Measurements from ENCODE around the gene TNFSF15. TPM values are rescaled to one million over a fixed set of nuclear protein-coding genes. Genes with fewer than 3 reads are reported as not detected.

The TNFSF15 gene
- polyA plus RNA-seq, 3 donors: 5.9 to 9.7 (median 8.0) TPM

DNA sequence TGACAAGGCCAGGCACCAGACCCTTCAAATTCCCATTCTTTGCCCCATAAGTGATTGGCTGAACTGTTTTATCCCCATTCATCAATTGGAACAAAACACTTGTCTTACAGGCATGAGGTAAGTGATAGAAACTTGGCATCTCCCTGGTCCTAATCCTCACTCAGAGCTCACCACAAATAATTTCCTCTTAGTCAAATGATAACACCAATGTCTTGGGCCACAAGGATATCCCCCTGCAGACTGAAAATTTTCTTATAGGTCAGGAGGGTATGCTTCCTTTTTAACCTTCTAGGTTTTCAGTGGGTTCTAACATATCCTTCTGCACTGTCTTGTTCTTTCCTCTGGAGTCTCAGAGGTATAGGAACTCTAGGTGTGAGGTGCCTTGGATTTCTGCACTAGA is 14.5 kb downstream of the TNFSF15 start:
- no peak for DNase-seq

DNA sequence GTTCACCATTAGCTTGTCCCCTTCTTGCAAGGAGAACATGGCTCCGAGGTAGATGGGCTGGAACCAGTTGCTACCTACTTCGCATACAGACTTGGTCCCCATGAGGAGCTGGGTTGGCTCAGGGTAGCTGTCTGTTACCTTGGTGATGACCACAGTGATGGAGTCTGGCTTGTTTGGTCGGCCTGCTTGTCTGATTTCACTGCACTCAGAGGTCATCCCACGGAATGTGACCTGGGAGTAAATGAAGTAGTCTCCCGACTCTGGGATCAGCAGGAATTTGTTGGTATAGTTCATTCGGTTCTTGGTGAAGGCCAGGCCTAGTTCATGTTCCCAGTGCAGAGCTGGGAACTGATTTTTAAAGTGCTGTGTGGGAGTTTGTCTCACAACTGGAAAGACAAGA is 15.3 kb downstream of the TNFSF15 start:
- DNase-seq: no peak

DNA sequence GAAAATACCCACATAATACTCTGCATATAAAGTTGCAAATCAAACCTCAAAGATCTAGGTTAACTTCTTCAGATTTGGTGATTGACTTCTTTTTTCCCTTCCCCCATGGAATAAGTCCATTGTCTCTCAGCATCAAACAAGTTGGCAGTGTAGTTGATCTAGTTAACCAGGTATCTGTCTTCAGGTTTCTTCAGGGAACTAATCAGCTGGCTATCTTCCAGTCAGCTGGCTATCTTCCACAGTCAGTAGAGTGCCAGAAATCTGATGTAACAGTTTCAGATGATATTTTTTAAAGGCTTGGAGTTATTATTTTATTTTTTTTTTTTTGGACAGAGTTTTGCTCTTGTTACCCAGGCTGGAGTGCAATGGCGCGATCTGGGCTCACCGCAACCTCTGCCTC is 16.8 kb downstream of the TNFSF15 start:
- DNase-seq: no peak

DNA sequence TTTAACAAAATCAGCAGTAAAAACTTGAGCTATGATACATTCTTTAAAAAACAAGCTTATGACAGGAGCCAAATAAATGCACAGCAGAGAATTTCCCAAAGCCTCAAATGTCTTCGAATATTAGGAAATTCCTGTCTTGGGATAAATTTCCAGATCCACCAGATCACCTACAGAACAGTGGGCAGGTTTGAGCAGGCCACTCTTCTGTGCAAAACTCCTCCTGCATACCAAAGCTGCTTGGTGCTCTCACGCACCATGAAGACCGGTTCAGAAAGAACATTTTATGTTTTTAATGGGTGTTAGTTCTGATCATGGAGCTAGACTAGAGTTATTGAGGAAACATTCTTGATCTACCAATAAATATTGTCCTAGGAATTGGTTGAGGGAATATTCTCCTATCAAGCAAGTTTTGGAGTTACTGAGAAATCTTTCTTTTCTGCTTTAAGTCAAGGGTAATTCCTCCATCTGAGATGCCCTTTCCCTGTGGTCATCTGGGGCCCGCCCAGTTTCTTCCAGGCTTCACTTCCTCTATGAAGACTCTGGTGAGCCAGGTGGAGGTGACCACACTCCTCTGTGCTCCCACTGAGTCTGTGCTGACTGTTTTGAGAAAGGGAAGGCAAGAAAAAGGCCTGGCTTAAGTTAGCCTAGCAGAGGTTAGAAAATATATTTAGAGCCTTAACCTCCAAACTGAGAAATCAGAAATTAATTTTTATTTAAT is 17.9 kb downstream of the TNFSF15 start:
- DNase-seq: no peak

DNA sequence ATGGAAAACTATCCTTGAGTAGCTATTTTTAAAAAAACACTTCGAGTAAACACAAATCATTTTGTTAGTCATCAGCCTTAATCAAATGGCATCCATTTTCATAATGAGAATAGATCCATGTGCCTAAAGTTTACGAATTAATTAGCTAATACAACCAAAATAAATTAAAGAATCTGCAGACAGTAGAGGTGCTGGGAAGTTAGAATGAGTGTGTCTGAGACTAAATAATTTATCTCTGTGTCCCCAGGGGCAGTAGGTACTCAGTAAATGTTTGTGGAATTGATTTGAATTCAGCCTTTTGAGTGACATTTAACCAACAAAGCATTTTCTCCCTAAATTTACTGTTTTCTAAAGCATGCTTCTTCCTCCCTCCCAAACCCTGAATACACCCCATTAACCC is 18.6 kb downstream of the TNFSF15 start:
- DNase-seq: no peak

DNA sequence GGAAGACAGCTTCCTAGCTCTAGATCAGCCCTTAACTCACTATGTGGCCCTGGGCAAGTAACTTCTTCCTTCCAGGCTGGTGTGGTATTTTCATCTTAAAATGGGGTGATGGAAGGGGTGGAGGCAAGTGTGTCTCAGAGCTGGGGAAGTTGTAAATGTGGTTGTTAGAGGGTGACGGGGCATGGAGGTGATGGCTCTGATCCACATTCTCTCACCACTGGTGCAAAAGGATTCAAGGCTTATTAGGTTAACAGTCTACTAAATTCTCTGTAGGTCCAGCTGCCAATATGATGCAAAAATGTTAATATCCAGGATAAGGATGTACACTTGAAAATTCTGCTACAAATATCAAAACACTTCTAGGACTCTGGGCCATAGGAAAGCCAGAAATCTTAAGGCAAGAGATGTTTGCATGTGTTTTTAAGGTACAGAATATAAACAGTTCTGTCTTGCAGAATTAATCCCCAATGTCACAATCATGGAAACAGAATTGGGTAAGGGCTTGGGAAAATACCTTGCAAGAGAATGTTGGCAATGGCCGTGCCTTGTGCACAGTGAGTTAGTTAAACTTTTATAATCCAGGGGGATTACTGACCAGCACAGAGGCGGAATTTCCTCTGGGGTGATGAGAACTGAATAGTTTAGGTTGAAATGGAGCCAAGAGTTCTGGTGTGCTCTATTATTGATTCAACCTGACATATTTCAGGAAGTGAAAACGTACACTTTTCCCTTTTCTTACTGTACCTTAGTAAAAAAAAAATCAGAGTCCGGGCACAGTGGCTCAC is 19.8 kb downstream of the TNFSF15 start:
- DNase-seq: no peak

DNA sequence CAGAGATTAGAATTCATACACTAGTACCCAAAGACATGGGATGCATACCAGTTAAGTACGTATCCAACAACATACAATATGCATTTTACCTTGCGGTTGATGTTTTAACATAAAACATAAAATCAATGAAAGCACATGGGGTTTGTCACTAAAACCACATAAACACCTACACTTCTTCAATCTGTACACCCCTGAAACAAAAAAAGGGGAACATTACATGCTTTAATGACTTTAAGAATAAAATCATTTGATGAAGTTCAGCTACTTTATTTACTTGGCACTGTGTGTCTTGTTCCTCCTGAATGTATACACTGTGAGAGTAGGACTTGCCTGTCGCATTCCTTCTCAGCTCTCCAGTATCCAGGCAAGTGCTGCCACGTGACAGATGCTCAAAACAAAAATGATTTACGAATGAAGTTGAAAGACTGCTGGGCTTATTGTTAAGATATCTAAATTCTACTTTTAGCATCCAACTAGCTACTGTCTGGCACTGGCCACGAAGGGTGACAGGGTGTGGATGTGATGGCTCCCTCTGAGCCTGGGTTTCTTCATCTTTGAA is 21.0 kb downstream of the TNFSF15 start:
- DNase-seq: no peak

DNA sequence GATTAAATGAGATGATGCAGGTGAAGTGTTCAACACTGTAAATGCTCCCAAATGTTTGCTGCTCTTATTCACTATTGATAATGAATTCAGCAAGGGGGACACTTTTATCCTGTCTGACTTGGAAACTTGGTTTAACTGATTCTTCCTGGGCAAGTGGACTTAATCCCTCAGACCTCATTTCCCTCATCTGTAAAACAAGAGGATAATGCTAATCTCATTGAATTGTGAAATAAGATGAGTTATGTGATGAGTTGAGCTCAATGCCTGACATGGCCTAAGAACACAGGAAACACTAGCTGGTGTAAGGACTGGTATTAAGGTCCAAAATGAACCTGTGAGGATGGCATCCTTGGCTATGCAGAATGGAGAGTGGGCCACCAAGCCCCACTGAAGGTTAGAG is 23.3 kb downstream of the TNFSF15 start:
- DNase-seq: no peak

DNA sequence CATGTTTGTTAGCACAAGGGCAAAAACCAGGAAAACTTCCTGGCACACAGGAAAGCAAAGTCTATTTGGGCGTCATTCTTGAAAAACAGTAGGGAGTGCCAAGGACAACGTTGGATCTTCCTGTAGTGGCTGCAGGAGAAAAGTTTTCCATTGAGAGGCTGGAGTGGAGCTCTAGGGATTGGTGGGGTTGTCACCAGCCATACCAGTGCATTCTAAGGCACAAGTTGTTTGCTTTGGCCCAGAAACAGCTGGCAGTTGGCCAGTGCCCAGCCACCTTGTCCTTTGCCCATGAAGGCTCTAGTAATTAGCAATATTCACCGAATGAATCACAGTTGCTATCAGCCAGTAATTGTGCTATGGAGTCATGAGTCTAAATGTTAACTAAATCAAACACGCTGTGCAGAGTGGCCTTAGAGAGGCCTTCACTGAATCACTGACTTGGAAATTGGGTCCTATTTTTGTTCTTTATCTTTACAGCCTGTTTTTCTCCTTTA is 26.4 kb downstream of the TNFSF15 start:
- DNase-seq: no peak

DNA sequence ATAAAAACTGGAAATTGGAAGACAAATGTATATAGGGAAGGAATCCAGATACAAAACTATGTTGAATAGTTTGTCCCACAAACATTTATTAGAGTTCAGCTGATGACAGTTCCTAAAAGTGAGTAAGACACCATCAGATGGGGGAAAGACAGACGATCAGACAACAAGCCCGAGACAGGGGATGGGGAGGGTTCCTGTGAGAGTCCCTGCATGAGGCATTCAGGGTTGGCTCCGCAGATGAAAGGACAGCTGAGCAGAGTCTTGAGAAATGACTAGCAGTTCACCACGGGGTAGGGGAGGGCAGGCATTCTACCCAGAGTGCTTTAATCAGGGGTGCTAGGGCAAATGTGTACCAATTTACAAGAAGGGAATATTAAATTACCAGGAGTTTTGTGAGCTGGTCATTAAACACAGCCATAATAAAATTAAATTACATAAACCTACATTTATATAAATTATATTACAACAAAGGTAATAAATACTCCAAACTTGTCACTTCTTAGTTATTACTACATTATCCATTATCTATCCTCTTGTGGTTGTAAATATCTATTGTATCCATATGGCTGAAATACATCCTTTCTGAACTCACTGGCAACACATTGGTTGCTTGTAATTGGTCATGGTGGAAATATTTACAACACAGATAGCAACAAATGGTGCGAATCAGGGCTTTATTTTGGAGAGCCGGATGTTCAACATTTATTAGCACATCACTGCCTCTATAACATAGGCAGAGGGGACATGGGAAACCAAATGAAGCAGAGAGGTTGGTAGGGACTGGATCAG is 27.8 kb downstream of the TNFSF15 start:
- no peak for DNase-seq

DNA sequence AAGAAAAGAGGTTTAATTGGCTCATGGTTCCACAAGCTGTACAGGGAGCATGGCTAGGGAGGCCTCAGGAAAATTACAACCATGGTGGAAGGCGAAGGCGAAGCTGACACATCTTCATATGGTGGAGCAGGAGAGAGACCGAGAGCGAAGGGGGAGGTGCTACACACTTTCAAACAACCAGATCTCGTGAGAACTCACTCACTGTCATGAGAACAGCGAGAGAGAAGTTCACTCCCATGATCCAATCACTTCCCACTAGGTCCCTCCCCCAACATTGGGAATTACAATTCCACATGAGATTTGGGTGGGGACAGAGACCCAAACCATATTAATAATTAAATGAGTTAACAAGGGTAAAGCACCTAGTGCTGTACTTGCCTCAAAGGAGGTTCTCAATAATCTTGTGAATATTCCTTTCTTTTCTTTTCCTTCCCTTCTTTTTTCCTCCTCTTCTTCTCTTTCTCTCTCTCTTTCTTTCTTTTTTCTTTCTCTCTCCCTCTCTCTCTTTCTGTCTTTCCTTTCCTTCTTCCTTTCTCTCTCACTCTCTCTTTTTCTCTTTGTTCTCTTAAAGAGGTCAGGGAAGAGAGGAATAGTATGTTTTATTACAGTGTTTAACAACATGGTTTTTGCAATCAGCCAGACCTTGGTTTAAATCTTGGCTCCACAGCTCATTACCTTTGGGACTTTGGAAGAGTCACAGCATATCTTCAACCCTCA is 29.0 kb downstream of the TNFSF15 start:
- DNase-seq: no peak

DNA sequence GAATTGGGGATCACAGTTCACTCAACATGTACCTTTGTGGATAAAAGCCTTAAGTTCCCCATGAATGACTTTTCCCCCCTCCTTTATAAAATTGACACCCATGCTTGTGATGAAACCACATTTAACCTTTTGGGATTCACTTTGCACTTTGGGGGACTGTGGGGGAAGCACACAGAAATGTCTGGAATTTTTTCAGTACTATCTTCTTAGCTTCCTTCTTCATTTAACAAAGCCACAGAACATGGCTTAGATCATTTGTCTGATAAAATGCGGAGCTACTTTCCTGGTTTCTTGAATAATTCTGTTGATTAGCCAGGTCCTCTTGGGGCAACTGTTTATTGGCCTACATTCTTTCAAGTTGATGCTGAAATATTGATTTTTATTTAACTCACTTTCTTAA is 29.9 kb downstream of the TNFSF15 start:
- no peak for DNase-seq

DNA sequence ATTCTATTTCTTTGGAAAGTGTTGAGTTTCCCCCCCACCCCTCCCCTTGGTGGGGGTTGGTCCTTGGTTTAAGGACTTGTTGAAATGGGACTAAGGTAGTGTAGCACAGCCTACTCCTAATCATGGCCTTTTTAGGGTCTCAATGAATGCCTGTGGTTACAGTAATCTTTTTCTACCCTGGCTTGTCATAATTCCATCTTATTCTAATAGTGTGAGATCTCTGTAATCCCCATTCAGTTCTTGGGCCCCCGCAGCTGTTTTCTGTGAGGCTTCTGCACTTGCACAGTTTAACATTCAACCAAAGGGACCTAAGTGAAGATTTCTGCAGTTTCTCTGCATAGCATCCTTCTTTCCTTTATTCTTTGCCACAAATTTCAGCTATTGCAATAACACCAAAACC is 30.7 kb downstream of the TNFSF15 start:
- DNase-seq: no peak

DNA sequence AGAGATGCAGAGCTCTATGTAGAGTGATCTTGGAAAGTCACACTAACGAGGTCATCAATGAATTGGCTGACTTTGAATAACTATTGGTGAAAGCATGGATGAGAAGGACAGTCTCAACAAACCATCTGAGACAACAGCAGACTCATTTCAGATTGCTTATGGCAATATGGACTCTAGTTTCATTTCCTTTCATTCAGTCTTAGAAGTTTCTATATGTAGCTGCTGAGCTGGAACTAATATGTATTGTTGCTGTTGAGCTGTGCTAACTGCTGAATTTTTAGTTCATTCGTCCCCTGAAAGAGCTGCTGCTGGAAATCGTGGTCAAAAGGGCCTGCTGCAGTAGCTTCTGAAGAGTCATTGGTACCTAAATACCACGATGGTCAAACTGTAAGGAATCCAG is 31.3 kb downstream of the TNFSF15 start:
- no peak for DNase-seq

DNA sequence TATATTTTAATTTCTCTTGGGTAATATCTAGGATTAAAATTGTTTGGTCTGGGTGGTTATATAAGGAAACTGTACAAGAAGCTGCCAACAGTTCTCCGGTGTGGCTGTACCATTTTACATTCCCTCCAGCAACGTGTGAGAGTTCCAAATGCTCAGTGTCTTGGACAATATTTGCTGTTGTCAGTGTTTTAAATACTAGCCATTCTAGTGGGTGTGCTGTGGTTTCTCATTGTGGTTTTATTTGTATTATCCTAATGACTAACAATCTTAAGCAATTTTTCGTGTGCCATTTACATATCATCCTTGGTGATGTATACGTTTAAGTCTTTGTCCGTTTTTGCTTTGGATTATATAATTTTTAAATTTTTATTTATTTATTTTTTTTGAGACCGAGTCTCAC is 34.0 kb downstream of the TNFSF15 start:
- DNase-seq: no peak

DNA sequence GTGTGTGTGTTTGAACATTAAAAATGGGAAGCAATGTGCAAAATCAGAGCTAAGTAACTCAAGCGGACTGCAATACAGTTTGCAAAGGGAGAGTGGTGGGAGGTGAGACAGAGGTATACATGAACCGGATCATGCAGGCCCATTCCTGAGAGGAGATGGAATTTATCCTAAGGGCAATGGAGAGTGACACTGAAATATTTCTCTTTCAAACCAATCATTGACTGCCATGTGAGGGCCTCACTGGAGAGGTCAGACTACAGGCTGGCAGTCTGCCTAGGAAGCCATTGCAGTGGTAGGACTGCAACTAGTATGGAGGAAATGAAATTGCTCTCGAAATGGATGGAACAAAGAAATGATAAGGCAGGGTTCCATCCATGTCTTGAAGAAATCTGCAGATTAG is 34.8 kb downstream of the TNFSF15 start:
- no peak for DNase-seq

DNA sequence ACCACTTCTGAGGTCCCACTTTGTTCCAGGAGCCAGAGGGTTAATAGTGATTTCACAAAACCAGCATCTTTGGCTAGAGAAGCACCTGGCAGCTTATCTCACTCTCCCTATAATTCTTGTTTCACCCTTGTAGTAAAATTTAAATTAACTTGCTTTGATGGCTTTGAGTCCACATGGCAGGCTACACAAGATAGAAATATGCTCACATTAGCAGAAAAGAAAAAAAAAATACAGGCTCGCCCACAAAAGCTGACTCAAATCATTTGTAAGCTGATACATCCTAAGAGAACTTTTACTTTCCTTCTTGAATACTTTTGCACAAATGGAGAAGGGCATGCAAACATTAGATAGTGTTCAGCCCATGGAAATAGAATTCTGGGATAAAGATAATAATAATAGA is 36.2 kb downstream of the TNFSF15 start:
- DNase-seq: no peak

DNA sequence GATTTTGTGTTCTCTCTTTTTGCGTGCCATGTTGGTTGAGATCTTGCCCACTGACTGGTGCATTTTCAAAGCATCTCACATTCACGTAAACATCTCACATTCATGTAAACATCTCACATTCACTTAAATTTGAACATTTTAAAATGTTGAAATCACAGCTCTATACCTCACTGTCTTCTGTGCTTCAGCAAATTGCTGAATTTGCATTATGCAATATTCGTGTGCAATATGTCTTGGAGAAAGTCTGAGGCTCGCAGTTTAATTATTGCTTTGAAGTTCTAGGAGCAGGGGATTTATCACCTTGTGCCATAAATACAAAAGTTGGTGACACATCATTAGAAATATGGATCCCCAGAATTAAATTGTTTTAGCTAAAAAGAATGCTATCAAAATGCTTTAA is 42.6 kb downstream of the TNFSF15 start:
- DNase-seq: no peak

DNA sequence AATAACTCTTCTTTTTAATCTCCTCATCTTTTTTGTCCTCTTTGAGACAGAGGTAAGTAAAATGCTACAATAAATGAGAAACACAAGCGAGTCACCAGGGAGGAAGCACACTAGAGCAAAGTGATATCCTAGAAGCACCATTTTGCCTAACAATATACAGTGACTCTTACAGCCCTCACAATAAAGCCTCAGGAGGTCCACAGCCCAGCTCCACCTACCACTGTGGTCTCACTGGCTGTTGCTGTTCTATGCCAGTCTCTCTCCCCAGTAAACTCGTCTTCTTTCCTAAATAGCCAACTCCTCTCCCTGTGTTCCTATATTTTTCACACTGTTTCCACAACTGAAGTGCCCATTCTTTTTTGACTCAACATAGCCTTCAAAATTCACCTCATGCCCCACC is 44.3 kb downstream of the TNFSF15 start:
- no peak for DNase-seq

DNA sequence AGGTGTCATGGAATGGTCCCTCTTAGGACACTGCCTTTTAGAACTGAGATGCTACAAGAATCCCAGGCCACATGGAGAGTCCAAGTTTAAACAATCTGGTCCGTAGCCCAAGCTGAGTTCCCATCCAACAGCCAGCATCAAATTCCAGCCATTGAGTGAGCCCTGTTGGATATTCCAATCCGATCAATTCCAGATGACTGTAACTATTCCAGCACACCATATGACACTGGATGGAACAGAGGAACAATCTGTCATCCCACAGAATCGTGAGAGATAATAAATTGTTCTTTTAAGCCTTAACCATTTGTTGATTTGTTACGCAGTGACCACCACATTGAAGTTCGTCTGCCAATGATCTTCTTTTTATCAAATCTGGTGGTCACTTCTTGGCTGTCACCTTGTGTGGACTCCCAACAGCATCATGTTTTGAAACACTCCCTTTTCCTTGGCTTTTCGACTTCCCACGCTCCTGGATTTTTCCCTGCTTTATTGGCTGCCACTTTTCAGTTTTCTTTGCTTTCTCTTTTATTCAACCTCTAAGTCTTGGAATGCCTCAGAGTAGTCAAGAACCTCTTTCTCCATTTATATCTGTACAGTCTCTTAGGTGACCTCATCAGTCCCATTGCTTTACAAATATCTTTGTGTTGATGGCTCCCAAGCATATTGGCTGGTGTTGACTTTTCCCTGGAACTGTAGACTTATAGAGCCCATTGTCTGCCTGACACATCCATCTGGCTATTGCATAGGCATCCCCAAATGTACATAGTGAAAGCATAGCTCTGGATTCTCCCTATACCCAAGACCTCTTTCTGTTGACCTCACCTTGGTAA is 46.1 kb downstream of the TNFSF15 start:
- DNase-seq: no peak

DNA sequence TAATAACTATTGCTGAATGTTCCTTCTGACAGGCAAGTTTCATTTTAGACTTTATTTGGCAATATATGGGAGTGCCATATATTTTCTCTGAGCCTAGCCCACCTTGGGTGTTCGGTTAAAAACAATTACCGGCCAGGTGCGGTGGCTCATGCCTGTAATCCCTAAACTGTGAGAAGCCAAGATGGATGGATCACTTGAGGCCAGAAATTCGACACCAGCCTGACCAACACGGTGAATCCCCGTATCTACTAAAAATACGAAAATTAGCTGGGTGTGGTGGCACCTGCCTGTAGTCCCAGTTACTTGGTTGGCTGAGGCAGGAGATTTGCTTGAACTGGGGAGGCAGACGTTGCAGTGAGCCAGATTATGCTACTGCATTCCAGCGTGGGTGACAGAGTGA is 47.9 kb downstream of the TNFSF15 start:
- DNase-seq: no peak

All from renal pelvis (tissue), 4 donors.